NK-92 (cell line): ENCODE data around the gene IGSF9B.

ENCODE experiments used
- DNase-seq: peaks from one replicate; lab custom pipeline; 2025; ENCODE audit not compliant: unreplicated experiment; lab: John Stamatoyannopoulos, UW

IGSF9B gene

DNA sequence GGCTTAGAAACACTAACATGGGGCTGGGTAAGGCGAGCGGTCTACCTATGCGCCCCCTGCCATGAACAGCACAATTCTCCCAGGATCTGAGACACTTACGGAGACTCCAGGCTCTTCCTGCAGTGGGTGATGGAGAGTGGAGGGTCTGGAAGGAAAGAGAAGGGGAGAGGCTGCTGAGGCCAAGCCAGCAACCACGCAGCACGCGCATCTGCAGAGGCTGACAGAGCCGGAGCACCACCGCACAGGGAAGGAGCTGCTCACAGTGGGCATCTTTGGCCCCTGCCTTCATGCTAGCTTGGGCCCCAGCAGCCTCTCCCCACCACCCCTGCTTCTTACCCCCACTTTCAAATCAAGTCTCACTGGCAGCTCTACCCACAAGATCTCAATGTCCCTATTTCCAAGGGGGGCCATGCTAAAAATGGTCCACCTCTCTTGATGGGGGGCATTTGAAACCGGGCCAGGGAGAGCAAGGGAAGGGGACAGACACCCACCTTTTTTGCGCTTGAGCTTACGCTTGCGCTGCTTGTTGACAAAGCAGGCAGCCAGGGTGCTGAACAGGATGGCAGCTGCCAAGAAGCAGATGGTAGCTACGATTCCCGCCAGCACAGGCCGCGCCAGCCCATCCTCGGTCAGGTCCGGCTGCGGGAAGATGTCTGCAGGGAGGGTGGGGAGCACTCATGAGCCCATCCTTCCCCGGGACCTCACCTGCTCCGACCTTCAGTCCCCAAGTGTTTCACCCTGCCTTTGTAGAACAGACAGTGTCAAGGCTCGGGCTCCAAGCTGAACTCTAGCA is 34.5 kb downstream of the IGSF9B start:
- DNase-seq, result no peak

GRCh38 chr11:133921513-133921912 is 35.3 kb downstream of the IGSF9B start:
- no peak for DNase-seq

GRCh38 chr11:133921026-133921425 is 35.7 kb downstream of the IGSF9B start:
- no peak for DNase-seq

DNA sequence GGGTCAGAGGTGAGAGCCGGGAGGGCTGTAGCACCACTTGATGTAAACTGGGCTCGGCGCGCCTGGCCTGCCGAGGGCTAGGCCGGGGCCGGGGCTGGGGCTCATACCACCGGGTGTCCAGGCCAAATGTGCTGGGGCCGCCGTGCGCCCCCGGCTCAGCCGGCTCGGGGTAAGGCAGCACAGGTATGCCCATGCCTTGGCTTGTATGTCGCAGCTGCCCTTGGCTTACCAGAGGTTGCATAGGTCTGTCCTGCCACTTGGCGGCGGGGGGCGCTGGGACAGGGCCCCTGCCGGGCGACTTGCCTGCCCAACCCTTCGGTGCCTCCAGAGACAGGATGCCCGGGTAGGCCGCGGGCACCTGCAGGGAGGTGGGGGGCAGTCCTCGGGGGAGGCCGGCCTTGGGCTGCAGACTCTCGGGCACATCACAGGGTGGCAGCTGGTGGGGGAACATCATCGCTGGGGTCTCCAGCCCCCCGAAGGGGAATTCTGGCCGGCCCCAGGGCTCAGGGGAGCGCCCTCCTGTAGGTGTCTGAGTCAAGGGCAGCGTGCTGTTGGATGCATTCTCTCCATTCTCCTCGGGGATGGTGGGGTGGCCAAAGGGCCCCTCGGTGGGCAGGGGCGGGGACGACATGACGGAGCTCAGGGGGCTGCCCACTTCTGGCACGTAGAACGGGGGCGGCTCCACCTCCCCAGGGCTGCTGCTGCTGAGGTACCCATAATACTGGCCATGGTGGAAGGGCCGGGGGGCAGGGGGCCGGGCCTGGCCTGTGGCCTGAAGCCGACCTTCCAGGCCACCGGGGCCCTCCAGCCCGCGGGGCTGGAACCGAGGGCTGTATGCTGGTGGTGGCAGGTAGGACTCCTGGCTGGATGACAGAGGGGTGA is 36.4 kb downstream of the IGSF9B start:
- no peak for DNase-seq

DNA sequence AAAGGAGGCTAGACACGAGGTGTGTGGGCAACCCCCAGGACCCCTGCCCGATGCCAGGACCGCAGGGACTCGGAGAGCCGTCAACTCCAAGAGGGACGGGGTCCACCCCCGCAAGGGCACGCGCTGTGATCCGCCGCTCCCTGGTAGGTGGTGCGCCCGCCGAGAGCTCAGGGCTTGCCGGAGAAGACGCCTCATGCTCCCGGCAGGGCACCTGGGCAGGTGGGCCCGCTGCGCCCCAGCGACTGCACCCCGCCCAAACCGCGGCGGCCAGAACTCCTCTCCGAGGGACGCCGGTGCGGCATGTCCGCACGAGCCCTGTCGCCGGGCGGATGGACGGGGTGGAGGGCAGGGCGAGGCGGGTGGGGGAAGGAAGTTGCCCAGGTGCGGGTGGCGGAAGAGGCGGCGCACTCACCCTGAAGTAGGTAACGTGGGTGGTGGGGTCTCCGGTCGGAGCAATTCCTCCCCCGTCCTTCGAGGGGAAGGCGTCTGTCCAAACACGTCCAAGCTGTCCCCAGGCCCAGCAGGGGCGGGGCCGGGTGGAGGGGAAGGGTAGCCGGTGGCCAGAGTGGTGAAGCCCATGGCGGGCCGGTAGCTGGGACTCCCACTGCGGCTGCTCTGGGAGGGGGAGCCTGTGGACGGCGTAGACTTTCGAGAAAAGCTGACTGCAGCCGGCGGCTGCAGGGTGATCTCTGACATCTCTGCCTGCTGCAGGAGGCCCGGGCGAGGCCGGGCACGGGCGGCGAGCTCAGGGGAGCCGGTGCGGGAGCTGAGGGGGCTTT is 37.2 kb downstream of the IGSF9B start:
- no peak for DNase-seq

DNA sequence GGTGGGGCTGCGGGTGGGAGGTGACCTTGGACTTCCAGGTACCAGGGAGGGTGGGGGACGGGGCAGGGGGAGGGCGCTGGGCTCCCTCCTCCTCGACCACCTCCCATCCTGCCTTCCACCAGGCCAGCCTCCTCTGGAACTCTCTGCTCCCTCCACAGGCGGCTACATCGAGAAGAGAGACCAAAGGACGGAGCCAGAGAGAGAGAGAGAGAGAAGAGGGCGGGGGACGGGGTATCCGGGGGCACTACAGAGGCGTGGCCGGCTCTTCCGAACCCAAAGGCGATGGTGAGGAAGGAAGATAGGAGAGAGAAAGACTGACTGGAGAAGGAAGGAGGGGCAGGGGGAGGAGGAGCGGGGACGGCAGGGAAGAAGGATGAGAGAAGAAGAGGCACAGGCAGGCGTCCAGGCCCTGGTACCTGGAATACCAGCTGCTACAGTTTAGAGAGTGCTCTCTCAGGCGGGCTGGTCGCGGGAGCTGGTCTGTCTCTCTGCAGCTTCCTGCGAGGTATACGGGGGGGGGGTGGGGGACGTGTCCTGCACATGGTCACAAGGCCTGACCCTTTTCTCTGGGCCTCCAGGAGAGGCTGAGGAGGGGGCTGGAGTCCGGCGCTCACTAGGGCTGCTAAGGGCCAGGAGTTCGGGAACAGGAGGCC is 38.0 kb downstream of the IGSF9B start:
- DNase-seq, result no peak

DNA sequence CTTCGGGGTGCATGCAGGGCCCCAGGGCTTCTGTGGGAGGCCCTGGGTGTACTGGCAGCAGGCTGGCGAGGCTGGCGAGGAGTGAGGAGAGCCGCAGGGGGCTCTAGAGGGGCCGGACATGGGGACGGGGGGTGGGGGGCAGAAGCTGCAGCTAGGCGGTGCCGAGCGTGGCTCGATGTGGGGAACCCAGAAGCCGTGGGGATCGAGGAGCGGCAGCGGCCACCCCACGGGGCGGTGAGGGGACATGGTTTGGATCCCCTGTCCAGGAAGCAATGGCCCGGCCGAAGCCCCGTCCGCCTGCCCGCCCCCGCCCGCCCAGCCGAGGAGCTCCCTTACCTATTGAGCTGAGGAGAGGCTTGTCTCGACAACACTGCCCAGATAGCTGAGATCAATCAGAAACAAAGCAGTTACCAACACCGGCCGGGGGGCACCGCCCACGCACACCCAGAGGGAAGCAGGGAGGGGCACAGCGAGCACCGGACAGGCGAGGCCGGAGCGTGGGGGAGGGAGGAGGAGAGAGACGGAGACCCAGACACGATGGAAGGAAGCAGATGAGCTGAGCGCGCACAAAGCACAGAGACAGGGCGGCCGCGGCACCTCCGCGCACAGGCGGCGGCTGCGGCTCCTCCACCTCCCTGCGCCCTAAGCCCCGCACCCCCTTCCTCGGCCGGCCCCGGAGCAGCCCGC is 38.7 kb downstream of the IGSF9B start:
- DNase-seq, result no peak

- no peak for DNase-seq
Measured at GRCh38 chr11:133916784-133917440, 39.9 kb downstream of the IGSF9B start.

- DNase-seq, result no peak
Measured at GRCh38 chr11:133913761-133914160, 43.0 kb downstream of the IGSF9B start.

- DNase-seq, result no peak
Measured at GRCh38 chr11:133911171-133911570, 45.6 kb downstream of the IGSF9B start.

- no peak for DNase-seq
Measured at GRCh38 chr11:133910101-133910500, 46.7 kb downstream of the IGSF9B start.

DNA sequence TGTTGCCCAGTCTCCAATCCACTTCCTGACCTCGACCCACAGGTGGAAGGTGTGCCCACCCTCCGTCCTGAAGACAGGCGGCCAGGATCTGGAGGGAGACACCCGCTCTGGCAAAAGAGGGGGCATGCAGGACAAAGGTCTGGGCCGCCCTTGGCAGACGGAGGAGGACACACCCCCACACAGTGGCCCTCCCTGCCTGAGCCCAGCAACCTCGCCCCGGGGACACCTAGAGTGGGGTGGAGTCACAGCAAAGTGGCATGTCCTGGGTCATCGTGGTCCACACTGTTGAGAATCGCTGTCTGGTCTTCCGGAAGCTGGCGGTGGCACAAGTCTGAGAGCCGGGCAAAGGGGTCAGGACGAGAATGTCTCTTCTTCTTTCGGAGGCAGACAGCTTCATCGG is 47.9 kb downstream of the IGSF9B start:
- DNase-seq, result no peak

- no peak for DNase-seq
Measured at GRCh38 chr11:133907841-133908241, 48.9 kb downstream of the IGSF9B start.

DNA sequence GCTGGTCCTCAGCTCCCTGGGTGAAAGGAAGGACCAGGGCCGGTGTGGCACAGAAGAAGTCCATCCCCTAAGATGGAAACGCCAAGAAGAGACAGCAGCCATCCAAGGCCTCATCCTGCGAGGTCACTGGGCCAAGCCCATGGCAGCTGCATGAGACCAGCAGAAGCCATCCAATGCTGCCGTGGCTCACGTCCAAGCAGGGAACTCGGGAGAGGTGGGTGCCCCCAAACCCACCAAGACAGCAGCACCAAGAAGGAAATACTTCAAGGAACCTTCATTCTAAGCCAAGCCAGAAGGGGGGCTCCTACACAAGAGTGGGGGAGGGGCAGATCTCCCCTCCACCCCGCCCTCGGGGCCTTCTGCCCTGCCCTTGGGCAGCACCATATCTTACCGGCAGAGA is 49.6 kb downstream of the IGSF9B start:
- no peak for DNase-seq

GRCh38 chr11:133906746-133907145 is 50.0 kb downstream of the IGSF9B start:
- DNase-seq, result no peak

- DNase-seq, result no peak
Measured at GRCh38 chr11:133906241-133906640, 50.5 kb downstream of the IGSF9B start.

GRCh38 chr11:133905677-133906156 is 51.1 kb downstream of the IGSF9B start:
- no peak for DNase-seq

- DNase-seq, result no peak
Measured at GRCh38 chr11:133904818-133905515, 51.8 kb downstream of the IGSF9B start.
